NCI-H1930 (cell line): ENCODE results near the gene LGALS12.
A peak's percentile ranks its signal among the peaks of the same experiment; 100 is the strongest.

ENCODE experiments used
- DNase-seq, 2 experiments: peaks; one replicate each; lab custom pipeline; 2025; lab: John Stamatoyannopoulos, UW

LGALS12 gene, protein sequence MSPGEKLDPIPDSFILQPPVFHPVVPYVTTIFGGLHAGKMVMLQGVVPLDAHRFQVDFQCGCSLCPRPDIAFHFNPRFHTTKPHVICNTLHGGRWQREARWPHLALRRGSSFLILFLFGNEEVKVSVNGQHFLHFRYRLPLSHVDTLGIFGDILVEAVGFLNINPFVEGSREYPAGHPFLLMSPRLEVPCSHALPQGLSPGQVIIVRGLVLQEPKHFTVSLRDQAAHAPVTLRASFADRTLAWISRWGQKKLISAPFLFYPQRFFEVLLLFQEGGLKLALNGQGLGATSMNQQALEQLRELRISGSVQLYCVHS

GRCh38 chr11:63505857-63506528 is at the start of gene LGALS12:
Gene LGALS12, plus strand, starts transcription at chr11:63506084. Its CDS starts 375 bp downstream, at chr11:63506459.
- DNase-seq = no peak

- DNase-seq = no peak
Measured at GRCh38 chr11:63459586-63459985, 46.3 kb upstream of the LGALS12 start.

DNA sequence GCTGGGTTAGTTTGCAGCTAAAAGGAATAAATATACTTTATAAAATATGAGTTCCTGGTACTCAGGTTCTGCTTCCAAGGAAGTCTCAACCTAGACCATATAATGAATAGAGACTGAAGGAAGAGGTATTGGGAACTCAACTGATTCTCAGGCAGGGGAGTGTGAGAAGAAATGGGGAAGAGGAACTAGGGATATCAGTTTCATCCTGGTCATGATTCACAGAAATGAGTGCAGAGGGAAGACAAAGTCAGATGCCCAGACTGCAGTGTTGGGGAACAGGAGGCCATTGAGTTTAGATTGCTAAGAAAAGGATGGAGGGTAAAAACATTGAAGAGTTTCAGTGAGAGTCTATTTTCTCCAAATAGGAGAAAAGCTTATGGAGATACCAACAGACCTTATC is 43.7 kb upstream of the LGALS12 start:
- DNase-seq = no peak

- DNase-seq = no peak
Measured at GRCh38 chr11:63470311-63470710, 35.6 kb upstream of the LGALS12 start.

DNA sequence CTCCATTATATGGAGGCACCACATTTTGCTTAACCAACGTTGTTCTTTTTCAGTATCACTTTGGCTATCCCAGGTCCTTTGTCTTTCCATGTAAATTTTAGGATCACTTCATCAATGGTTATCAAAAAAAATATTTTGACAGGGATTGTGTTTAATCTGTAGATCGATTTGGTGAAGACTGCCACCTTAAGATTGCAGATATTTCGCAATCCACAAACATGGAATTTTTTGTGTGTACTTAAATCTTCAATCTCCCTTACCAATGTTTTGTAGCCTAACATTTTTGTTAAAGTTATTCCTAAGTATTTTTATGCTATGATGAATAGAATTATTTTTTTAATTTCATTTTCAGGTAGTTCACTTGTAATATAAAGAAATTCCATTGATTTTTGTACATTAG is 33.5 kb upstream of the LGALS12 start:
- DNase-seq = no peak

- no peak for DNase-seq
Measured at GRCh38 chr11:63476618-63477017, 29.3 kb upstream of the LGALS12 start.

DNA sequence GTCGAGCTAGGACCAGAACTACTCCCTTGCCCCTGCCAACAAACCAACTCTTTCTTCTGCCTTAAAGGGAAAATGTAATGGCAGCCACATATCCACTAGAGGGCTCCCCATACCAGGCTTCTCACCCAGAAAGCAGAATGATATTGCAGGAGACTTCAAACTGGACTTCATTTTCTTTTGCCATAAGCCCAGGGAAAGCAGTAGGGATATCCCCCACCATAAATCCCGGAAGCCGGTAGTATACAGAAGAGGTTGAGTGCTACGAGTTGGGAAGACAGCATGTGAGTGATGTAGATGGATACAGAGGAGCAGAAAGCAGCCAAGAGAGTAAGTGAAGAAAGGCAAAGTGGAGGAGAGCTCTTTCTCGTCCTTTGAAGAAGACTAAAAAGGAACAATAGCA is 27.0 kb upstream of the LGALS12 start:
- DNase-seq = peak; percentile 29 to 53

DNA sequence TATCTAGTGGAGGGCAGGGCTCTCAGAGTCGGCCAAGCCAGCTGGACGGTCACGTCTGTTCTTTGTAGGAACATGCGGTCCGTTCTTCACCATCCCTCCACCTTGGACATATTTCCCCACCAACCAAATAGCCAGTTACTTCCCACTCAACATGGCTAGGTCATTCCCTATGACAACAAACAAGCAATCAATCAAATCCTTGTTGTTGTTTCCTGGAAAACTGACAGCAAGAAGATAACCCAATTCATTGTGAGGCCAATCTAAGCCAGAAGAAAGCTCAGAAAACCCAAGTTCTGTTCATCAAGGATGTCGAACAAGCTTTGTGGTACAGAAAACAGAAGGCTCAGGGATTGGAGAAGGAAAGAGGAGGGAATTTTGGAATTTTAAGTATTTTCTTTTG is 25.8 kb upstream of the LGALS12 start:
- DNase-seq = no peak

- DNase-seq = no peak
Measured at GRCh38 chr11:63485777-63486176, 20.1 kb upstream of the LGALS12 start.

DNA sequence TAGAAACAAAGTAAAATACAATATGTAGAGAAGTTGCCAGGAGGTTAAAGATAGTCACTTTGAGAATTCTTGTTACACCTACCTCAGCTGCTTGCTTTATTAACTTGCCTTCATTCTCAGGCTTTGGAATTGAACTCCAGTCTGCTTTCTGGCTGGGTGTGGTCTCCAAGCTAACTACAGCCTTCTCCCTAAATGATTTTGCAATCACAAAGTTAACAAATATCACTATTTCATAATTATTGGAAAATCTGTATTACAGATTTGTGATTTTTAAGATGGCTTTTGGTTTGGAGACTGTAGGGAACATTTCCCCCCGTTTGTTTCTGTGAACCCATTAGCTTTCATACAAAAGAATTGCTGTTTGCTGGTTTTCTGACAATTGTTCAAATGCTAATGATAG is 17.1 kb upstream of the LGALS12 start:
- no peak for DNase-seq

- DNase-seq = no peak
Measured at GRCh38 chr11:63489879-63490278, 16.0 kb upstream of the LGALS12 start.

GRCh38 chr11:63490551-63491239 is 15.2 kb upstream of the LGALS12 start, which contains the start of gene PLAAT5:
Gene PLAAT5, minus strand, starts transcription at chr11:63491167. Its CDS starts 133 bp downstream, at chr11:63491034.
- no peak for DNase-seq

DNA sequence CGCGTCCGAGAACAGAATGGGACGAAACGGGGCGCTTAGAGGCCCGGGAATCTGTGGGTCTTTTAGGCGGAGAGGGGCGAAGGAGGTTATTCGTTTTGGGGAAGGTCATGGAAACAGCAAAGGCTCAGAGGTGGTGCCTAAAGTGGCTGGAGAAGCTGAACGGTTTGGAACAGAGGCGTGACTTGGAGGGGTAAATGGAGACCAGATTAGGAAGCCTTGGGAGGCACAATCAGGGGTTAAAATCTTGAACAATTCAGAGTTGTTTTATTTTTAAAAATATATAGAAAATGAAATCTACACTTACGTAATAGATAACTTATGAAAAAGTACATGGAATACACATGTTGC is 14.7 kb upstream of the LGALS12 start:
- no peak for DNase-seq

- no peak for DNase-seq
Measured at GRCh38 chr11:63491636-63492372, 14.1 kb upstream of the LGALS12 start.

- DNase-seq = no peak
Measured at GRCh38 chr11:63492441-63492840, 13.4 kb upstream of the LGALS12 start.

DNA sequence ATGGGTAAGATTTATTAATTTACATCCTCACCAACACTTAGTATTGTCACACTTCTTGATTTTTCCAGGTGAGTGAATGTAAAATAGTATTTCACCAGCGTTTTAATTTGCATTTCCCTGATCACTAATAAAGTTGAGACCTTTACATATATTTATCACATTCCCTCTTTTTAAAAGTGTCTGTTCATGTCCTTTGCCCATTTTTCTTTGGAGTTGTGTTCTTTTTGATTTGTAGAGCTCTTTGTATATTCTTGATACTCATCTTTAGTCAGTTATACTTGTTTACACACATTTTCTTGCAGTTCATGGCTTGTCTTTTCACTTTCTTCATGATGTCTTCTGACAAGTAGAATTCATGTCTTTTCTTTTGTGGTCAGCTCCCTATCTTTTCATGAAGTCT is 12.8 kb upstream of the LGALS12 start:
- DNase-seq = no peak

- DNase-seq = no peak
Measured at GRCh38 chr11:63494975-63495374, 10.9 kb upstream of the LGALS12 start.

GRCh38 chr11:63499874-63500273 is 6.0 kb upstream of the LGALS12 start:
- no peak for DNase-seq

DNA sequence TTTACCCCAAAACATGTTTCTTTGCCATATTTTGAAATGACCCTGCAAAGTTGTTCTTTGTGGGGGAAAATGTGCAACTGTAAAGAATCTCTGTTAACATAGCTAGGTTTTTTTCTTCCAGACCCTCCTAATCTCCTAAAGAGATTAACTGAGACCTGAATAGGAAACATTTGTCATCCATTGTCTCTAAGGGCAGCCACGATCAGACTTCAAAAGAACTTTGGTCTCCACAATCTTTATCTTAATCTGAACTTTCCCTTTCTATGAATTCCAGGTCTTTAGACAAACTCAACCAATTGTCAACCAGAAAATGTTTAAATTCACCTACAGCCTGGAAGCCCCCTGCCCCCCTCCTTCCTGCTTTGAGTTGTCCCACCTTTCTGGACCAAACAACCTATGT is 4.6 kb upstream of the LGALS12 start:
- no peak for DNase-seq

DNA sequence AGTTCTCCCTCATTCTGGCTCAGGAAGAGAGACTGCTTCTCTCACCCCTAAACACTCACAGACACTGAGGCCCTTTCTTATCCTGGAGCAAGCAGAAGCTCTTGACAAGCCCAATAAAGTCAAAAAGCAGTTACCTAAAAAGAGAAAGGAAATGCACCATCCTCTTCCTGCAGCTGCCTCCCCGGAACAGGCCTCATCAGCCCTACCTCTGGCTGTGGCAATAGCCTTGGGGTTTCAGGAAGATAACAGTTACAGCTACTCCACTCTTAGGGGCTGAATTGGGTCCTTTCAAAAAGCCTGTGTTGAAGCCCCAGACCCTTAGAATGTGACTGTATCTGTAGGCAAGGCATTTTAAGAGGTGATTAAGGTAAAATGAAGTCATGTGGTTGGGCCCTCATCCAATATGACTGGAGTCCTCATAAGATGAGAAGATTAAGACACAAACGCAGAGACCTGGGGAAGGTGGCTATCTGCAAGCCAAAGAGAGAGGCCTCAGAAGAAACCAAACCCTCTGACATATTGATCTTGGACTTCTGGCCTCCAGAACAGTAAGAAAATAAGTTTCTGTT is 3.5 kb upstream of the LGALS12 start:
- DNase-seq = no peak

GRCh38 chr11:63503492-63503891 is 2.4 kb upstream of the LGALS12 start:
- no peak for DNase-seq

- DNase-seq = no peak
Measured at GRCh38 chr11:63504054-63504453, 1.8 kb upstream of the LGALS12 start.
